Liver (tissue), 3 donors: ENCODE measurements around the gene CBY2.

Source experiments
- FOXA2 ChIP-seq: IDR thresholded peaks from 2 replicates; pipeline ENCODE4 v1.6.1; 2016; ENCODE audit warnings: antibody characterized with exemption
- GABPA ChIP-seq, 2 donors: IDR thresholded peaks in 1 of 2; conservative IDR thresholded peaks in 1 of 2; 2 replicates each; pipeline ENCODE4 v1.6.1; 2016; ENCODE audit warnings: antibody characterized with exemption in 2 of 2, mild to moderate bottlenecking in 1 of 2, moderate library complexity in 1 of 2
- JUND ChIP-seq, 2 donors: IDR thresholded peaks; 2 replicates each; pipeline ENCODE4 v1.6.1; 2016; ENCODE audit warnings: antibody characterized with exemption in 2 of 2
- YY1 ChIP-seq: IDR thresholded peaks from 2 replicates; pipeline ENCODE4 v1.6.1; 2016; ENCODE audit warnings: antibody characterized with exemption, mild to moderate bottlenecking
- TF ChIP-seq, protein P1 (sequence below): fragments of 150-350 bp; IDR thresholded peaks from 2 replicates; pipeline ENCODE4 v1.5.1; 2017; ENCODE audit warnings: improper control_type of control experiment, low read depth, low read length; ENCODE audit not compliant: missing input control
- TF ChIP-seq, protein P2 (sequence below): IDR thresholded peaks from 2 replicates; pipeline ENCODE4 v1.6.1; 2016; ENCODE audit warnings: antibody characterized with exemption
- TF ChIP-seq, protein P3 (sequence below): IDR thresholded peaks from 2 replicates; pipeline ENCODE4 v1.6.1; 2016; ENCODE audit warnings: antibody characterized with exemption, mild to moderate bottlenecking
- donor health status: healthy.
- donor health status: healthy.

DNA sequence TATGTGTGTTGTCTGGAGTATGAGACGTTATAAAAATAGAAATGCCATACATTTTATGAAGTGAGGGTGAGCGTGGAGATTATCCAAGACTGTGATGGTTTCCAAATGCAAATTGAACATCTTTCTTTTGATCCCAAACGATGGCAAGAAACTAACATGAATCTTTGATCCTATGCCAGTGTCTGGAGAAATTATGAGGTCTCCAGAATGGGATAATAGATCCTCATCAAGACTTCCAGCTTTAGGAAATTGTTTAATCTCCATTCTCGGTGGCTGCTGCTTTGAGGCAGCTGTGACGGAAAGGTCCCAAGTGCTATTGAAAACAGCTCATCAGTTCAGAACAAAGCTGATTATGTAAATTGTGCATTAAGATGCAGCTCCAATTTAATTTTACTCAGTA is 30.8 kb downstream of the CBY2 start:
- TF ChIP-seq, protein P1, sequence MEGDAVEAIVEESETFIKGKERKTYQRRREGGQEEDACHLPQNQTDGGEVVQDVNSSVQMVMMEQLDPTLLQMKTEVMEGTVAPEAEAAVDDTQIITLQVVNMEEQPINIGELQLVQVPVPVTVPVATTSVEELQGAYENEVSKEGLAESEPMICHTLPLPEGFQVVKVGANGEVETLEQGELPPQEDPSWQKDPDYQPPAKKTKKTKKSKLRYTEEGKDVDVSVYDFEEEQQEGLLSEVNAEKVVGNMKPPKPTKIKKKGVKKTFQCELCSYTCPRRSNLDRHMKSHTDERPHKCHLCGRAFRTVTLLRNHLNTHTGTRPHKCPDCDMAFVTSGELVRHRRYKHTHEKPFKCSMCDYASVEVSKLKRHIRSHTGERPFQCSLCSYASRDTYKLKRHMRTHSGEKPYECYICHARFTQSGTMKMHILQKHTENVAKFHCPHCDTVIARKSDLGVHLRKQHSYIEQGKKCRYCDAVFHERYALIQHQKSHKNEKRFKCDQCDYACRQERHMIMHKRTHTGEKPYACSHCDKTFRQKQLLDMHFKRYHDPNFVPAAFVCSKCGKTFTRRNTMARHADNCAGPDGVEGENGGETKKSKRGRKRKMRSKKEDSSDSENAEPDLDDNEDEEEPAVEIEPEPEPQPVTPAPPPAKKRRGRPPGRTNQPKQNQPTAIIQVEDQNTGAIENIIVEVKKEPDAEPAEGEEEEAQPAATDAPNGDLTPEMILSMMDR: no peak
- no peak for TF ChIP-seq FOXA2
- TF ChIP-seq, protein P2, sequence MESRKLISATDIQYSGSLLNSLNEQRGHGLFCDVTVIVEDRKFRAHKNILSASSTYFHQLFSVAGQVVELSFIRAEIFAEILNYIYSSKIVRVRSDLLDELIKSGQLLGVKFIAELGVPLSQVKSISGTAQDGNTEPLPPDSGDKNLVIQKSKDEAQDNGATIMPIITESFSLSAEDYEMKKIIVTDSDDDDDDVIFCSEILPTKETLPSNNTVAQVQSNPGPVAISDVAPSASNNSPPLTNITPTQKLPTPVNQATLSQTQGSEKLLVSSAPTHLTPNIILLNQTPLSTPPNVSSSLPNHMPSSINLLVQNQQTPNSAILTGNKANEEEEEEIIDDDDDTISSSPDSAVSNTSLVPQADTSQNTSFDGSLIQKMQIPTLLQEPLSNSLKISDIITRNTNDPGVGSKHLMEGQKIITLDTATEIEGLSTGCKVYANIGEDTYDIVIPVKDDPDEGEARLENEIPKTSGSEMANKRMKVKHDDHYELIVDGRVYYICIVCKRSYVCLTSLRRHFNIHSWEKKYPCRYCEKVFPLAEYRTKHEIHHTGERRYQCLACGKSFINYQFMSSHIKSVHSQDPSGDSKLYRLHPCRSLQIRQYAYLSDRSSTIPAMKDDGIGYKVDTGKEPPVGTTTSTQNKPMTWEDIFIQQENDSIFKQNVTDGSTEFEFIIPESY: no peak
- no peak for TF ChIP-seq JUND (IDR thresholded peaks at IDR 0.05)
- TF ChIP-seq YY1: no peak
- TF ChIP-seq, protein P3, sequence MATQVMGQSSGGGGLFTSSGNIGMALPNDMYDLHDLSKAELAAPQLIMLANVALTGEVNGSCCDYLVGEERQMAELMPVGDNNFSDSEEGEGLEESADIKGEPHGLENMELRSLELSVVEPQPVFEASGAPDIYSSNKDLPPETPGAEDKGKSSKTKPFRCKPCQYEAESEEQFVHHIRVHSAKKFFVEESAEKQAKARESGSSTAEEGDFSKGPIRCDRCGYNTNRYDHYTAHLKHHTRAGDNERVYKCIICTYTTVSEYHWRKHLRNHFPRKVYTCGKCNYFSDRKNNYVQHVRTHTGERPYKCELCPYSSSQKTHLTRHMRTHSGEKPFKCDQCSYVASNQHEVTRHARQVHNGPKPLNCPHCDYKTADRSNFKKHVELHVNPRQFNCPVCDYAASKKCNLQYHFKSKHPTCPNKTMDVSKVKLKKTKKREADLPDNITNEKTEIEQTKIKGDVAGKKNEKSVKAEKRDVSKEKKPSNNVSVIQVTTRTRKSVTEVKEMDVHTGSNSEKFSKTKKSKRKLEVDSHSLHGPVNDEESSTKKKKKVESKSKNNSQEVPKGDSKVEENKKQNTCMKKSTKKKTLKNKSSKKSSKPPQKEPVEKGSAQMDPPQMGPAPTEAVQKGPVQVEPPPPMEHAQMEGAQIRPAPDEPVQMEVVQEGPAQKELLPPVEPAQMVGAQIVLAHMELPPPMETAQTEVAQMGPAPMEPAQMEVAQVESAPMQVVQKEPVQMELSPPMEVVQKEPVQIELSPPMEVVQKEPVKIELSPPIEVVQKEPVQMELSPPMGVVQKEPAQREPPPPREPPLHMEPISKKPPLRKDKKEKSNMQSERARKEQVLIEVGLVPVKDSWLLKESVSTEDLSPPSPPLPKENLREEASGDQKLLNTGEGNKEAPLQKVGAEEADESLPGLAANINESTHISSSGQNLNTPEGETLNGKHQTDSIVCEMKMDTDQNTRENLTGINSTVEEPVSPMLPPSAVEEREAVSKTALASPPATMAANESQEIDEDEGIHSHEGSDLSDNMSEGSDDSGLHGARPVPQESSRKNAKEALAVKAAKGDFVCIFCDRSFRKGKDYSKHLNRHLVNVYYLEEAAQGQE: no peak
- no peak for TF ChIP-seq GABPA (IDR thresholded peaks at IDR 0.05 in 1 of 2, conservative IDR thresholded peaks at IDR 0.05 in 1 of 2)
